ENCODE results near the gene ADAMTS3. TPM values are rescaled to one million over a fixed set of nuclear protein-coding genes. Genes with fewer than 3 reads are reported as not detected.

Gene ADAMTS3
- total and polyA plus RNA-seq, 9 of the 15 experiments (the other 6 are each of a cell fraction or from before 2014, with no cell fraction given): 4.0 to 18.0 (median 12.1) TPM

DNA sequence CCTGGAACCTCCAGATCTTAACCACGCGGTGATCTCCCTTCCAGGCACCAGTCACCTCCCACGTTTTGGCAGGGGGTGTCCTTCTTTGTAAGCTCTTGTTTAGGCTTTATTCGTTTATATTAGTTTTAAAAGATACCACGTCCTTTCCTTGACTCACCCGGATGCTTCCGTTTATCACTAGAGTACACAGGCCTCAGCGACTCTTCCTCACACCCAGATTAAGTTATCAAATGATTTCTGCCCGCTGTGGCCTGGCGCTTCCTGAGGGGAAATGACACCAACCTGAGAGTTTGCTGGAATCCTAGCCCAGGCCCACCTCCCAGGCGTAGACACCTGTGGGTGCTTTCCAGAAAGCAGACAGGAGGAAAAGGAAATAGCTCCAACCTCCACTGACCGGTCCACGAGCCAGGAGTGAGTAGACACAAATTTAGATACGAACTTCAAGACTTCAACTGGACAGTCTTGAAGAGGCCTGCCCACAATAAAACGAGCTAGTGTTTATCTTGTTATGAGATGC, 756 bp upstream of the ADAMTS3 start (continued):
- TF ChIP-seq, protein P1, sequence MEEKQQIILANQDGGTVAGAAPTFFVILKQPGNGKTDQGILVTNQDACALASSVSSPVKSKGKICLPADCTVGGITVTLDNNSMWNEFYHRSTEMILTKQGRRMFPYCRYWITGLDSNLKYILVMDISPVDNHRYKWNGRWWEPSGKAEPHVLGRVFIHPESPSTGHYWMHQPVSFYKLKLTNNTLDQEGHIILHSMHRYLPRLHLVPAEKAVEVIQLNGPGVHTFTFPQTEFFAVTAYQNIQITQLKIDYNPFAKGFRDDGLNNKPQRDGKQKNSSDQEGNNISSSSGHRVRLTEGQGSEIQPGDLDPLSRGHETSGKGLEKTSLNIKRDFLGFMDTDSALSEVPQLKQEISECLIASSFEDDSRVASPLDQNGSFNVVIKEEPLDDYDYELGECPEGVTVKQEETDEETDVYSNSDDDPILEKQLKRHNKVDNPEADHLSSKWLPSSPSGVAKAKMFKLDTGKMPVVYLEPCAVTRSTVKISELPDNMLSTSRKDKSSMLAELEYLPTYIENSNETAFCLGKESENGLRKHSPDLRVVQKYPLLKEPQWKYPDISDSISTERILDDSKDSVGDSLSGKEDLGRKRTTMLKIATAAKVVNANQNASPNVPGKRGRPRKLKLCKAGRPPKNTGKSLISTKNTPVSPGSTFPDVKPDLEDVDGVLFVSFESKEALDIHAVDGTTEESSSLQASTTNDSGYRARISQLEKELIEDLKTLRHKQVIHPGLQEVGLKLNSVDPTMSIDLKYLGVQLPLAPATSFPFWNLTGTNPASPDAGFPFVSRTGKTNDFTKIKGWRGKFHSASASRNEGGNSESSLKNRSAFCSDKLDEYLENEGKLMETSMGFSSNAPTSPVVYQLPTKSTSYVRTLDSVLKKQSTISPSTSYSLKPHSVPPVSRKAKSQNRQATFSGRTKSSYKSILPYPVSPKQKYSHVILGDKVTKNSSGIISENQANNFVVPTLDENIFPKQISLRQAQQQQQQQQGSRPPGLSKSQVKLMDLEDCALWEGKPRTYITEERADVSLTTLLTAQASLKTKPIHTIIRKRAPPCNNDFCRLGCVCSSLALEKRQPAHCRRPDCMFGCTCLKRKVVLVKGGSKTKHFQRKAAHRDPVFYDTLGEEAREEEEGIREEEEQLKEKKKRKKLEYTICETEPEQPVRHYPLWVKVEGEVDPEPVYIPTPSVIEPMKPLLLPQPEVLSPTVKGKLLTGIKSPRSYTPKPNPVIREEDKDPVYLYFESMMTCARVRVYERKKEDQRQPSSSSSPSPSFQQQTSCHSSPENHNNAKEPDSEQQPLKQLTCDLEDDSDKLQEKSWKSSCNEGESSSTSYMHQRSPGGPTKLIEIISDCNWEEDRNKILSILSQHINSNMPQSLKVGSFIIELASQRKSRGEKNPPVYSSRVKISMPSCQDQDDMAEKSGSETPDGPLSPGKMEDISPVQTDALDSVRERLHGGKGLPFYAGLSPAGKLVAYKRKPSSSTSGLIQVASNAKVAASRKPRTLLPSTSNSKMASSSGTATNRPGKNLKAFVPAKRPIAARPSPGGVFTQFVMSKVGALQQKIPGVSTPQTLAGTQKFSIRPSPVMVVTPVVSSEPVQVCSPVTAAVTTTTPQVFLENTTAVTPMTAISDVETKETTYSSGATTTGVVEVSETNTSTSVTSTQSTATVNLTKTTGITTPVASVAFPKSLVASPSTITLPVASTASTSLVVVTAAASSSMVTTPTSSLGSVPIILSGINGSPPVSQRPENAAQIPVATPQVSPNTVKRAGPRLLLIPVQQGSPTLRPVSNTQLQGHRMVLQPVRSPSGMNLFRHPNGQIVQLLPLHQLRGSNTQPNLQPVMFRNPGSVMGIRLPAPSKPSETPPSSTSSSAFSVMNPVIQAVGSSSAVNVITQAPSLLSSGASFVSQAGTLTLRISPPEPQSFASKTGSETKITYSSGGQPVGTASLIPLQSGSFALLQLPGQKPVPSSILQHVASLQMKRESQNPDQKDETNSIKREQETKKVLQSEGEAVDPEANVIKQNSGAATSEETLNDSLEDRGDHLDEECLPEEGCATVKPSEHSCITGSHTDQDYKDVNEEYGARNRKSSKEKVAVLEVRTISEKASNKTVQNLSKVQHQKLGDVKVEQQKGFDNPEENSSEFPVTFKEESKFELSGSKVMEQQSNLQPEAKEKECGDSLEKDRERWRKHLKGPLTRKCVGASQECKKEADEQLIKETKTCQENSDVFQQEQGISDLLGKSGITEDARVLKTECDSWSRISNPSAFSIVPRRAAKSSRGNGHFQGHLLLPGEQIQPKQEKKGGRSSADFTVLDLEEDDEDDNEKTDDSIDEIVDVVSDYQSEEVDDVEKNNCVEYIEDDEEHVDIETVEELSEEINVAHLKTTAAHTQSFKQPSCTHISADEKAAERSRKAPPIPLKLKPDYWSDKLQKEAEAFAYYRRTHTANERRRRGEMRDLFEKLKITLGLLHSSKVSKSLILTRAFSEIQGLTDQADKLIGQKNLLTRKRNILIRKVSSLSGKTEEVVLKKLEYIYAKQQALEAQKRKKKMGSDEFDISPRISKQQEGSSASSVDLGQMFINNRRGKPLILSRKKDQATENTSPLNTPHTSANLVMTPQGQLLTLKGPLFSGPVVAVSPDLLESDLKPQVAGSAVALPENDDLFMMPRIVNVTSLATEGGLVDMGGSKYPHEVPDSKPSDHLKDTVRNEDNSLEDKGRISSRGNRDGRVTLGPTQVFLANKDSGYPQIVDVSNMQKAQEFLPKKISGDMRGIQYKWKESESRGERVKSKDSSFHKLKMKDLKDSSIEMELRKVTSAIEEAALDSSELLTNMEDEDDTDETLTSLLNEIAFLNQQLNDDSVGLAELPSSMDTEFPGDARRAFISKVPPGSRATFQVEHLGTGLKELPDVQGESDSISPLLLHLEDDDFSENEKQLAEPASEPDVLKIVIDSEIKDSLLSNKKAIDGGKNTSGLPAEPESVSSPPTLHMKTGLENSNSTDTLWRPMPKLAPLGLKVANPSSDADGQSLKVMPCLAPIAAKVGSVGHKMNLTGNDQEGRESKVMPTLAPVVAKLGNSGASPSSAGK (IDR thresholded peaks at IDR 0.05): peak; percentile 83
- no peak for TF ChIP-seq RBM14 (IDR thresholded peaks at IDR 0.05; ENCODE audit: borderline replicate concordance, insufficient read depth, low read depth, low read length)
- no peak for TF ChIP-seq ZNF780A (CRISPR knock-in tag; IDR thresholded peaks at IDR 0.05)
- peak; percentile 72; the same call in 1 of the 2 replicates for TF ChIP-seq TEAD4 (IDR thresholded peaks at IDR 0.05; ENCODE audit: low read length)
- no peak for TF ChIP-seq TEAD4 (CRISPR knock-in tag; IDR thresholded peaks at IDR 0.05; ENCODE audit: borderline replicate concordance)
- no peak for TF ChIP-seq GATAD2A (IDR thresholded peaks at IDR 0.05)
- TF ChIP-seq SAP30 (IDR thresholded peaks at IDR 0.05; ENCODE audit: borderline replicate concordance, insufficient read depth, low read depth, low read length, poor library complexity, severe bottlenecking): no peak
- TF ChIP-seq L3MBTL2 (IDR thresholded peaks at IDR 0.05): peak; percentile 80
- no peak for TF ChIP-seq ZKSCAN3 (CRISPR knock-in tag; IDR thresholded peaks at IDR 0.05)
- TF ChIP-seq ZSCAN32 (CRISPR knock-in tag; IDR thresholded peaks at IDR 0.05): no peak
- TF ChIP-seq GABPB1 (CRISPR knock-in tag; IDR thresholded peaks at IDR 0.05): peak; percentile 50; the same call in 1 of the 2 replicates
- TF ChIP-seq ZNF184 (CRISPR knock-in tag; IDR thresholded peaks at IDR 0.05): no peak
- no peak for TF ChIP-seq HMG20B (CRISPR knock-in tag; IDR thresholded peaks at IDR 0.05)
- TF ChIP-seq, protein P2, sequence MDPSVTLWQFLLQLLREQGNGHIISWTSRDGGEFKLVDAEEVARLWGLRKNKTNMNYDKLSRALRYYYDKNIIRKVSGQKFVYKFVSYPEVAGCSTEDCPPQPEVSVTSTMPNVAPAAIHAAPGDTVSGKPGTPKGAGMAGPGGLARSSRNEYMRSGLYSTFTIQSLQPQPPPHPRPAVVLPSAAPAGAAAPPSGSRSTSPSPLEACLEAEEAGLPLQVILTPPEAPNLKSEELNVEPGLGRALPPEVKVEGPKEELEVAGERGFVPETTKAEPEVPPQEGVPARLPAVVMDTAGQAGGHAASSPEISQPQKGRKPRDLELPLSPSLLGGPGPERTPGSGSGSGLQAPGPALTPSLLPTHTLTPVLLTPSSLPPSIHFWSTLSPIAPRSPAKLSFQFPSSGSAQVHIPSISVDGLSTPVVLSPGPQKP (CRISPR knock-in tag; IDR thresholded peaks at IDR 0.05): no peak
- no peak for TF ChIP-seq ZNF830 (CRISPR knock-in tag; IDR thresholded peaks at IDR 0.05)
- TF ChIP-seq ZNF311 (CRISPR knock-in tag; IDR thresholded peaks at IDR 0.05): no peak
- no peak for TF ChIP-seq MEF2D (tag; conservative IDR thresholded peaks at IDR 0.05; ENCODE audit: low read depth)
- peak; percentile 45; the same call in 1 of the 2 replicates for TF ChIP-seq LCOR (CRISPR knock-in tag; IDR thresholded peaks at IDR 0.05)

All from K562 (cell line).